Activated CD4-positive, alpha-beta T cell treated with anti-CD3 and anti-CD28 coated beads for 24 hours (primary cell): Measurements from ENCODE around the gene ARFGAP3.

ENCODE experiments used
- DNase-seq, 2 donors: peaks; one replicate each; pipeline ENCODE4 v3.0.0-alpha.2; 2020; ENCODE audit warnings: low read depth in 2 of 2

The ARFGAP3 gene

DNA sequence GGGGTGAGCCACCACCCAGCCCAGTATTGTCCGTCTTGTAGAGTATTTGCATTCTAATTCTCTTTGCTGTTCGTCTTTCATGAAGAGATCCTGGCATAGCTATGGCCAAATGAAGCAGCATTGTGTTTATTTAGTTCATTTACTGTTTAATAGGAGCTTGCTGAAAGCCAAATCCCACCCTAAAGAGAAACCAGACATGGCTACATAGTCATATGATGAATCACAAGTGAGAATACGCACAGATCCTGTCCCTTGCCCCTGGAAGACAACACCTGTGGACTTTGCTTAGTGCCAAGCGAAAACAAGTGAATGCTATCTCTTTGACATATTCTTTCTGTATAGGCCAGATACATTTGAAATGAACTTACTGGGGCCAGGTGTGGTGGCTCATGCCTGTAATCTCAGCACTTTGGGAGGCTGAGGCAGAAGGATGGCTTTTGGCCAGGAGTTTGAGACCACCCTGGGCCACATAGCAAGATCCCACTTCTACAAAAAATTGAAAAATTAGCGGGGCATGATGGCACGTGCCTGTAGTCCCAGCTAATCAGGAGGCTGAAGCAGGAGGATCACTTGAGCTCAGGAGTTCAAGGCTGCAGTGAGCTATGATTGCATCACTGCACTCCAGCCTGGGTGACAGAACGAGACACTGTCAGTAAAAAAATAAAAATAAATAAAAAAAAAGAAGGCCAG lies 5.1 kb upstream of the ARFGAP3 start:
- DNase-seq: no peak

DNA sequence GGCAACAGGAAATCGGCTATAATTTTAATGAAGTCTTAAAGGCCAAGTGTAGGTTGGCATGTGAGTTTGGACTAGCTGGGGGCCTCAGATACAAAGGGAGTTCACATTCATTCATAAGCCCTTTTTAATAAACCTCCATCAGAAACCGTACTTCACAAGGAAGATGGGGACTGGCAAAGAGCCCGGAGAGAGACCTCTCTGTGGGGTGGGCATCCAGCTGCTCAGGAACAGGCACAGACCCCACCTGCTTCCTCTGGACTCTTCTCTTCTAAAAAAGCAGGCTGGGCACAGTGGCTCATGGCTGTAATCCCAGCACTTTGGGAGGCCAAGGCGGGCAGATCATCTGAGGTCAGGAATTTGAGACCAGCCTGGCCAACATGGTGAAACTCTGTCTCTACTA lies 3.9 kb upstream of the ARFGAP3 start:
- DNase-seq: no peak

DNA sequence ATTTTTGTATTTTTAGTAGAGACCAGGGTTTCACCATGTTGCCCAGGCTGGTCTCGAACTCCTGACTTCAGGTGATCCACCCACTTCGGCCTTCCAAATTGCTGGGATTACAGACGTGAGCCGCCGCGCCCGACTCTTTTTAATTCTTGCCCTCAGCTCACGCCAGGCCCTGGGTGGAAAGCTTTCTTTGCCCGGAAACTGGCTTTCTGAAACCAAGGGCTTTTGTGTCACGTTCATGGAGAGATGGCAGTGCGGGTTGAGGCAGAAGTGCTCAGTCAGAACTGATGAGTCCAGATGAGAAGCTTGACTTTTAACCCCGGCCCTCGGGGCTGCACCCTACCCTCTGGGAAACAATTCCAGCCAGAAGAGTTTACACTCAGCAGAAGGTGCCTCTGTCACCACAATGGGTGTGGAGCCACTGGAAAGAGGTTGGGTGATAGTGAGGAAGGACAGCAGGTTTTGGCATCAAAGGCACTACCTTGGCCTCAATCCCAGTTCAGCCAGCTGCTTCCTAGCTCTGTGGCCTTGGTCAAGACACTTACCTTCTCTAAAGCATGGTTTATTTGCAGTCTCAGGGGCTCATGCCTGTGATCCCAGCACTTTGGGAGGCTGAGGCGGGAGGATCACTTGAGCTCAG lies 890 bp upstream of the ARFGAP3 start:
- DNase-seq: no peak

DNA sequence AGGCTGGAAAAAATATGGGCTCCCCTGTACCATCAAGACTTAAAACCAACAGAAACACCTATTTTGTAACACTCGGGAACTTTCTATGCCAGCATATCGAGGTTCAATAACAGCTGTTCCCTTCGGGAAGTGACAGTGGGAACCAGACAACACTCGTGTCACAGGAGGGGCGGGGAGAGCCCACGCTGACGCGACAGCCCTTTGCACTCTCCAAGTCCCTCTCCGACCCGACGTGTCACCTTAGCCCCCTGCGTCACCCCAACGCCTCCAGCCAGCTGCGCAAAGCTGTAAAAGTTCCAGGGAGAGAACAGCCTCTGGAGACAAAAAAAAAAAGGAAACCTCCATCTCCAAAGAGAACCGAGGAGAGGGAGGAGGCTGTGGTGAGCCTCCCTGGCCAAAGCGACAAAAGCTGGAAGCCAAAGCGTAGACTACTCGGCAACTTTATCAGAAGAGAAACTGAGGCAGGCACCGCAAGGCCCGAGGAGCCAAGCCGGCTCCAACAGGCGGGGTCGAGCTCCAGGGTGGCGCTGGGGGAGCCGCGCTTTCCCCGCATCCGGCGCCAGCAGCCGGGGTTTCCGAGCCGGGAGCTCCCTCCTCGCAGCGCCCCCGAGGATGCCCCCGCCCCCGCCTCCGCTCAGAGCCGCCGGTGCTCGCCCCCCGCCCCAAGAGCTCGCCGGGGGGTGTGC lies 751 bp downstream of the ARFGAP3 start:
- peak; percentile 27 to 28 for DNase-seq

DNA sequence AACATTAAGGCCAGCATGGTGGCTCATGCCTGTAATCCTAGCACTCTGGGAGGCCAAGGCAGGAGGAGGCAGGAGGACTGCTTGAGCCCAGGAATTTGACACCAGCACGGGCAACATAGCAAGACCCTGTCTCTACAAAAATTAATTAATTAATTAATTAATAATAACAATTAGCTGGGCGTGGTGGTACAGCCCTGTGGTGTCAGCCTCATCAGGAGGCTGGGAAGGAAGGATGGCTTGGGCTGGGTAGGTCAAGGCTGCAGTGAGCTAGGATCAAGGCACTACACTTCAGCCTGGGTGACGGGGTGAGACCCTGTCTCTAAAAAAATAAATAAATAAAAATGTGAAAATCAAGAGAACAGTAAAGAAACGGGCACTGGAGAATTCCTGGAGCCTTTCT lies 1.4 kb downstream of the ARFGAP3 start:
- DNase-seq: no peak

DNA sequence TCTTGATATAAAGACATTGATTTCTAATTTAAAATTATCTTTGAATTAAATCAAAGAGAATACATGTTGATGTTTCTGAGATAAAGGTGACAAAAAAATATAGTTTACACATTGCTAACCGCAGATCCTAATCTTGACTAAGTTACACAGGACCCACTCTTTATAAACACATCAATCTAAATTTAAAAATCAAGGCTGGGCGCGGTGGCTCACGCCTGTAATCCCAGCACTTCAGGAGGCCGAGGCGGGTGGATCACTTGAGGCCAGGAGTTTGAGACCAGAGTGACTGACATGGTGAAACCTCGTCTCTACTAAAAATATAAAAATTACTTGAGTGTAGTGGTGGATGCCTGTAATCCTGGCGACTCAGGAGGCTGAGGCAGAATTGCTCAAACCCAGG lies 1.9 kb downstream of the ARFGAP3 start:
- no peak for DNase-seq

DNA sequence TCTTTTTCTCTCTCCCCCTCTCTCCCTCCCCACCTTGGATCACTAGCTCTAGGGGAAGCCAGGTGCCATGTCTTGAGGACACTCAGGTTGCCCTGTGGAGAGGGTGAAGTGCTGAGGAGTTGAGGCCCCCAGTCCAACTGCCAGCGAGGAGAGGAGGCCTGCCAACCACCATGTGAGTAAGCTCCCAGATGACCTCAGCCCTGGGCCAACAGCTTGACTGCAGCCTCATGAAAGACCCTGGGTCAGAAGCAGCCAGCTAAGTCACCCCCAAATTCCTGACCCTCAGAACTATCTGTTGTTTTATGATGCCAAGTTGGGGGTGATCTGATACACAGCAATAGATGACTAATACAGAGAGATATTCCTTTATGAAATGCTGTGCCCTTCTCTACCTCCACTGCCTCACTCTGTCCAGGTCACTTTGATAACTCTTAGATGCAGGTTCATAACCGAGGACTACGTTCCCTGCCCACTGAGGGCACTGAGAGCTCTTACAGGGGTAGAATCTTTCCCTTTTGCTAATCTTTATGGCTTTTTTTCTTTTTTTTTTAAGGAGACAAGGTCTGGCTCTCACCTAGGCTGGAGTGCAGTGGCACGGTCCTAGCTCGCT lies 8.0 kb downstream of the ARFGAP3 start:
- DNase-seq: no peak

DNA sequence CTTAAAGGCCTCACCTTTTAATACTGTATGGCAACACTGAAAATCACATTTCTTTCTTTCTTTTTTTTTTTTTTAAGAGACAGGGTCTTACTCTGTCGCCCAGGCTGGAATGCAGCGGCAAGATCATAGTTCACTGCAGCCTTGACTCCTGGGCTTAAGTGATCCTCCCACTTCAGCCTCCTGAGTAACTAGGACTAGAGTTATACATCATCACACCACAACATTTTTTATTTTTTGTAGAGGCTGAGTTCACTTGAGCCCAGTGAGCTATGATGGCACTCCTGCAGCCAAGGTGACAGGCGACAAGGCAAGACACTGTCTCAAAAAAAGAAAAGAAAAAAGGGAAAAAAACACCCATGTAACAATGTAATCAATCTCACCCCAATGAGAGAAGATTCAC lies 10.0 kb downstream of the ARFGAP3 start:
- no peak for DNase-seq

DNA sequence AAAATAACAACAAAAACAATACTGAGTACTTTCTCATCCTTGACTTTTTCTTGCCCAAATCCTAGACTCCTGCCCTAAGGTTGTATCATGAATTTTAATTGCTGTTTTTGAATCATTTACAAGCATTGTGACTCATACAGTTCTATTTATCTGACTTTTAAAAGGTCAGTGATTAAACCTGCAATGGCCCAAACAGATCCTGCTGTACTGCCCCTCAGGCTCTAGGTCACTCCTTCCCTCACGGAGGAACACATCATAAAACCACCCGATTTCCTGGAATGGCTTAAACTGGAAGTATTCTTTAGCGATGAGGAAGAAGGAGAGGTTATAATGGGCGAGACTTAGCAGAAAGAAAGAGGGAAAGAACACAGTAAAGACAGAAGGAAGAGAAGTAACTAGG lies 12.3 kb downstream of the ARFGAP3 start:
- DNase-seq: no peak

DNA sequence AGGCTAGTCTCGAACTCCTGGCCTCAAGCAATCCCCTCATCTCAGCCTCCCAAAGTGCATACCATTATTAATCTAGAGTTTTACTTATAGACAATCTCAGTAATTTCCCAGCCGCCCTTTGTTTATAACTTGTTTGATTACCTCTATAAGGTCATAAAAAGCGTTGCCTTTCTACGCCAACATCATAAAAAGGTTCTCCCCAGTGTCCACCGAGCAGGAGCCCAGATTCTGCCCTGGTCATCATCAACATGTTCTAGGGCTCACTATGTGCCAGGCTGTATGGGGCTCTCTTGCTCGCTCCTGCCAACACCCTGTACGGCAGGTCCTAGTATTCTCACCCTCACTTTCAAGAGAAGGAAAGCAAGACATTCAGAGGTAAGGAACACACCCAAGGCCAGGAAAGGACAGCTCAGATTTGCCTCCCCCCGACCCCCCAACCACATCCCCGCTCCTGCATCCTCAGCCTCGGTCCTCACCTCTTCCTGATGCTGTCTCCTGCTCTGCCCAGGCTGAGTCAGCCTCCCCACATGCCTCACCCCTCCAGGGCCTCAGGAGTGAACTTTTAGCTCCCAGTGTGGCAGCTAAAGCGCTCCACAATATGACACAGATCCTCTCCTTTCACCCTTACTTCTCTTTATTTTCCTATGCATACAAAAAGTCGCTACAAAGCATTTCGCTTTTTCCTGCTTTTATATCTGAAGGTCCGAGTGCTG lies 14.3 kb downstream of the ARFGAP3 start:
- no peak for DNase-seq

DNA sequence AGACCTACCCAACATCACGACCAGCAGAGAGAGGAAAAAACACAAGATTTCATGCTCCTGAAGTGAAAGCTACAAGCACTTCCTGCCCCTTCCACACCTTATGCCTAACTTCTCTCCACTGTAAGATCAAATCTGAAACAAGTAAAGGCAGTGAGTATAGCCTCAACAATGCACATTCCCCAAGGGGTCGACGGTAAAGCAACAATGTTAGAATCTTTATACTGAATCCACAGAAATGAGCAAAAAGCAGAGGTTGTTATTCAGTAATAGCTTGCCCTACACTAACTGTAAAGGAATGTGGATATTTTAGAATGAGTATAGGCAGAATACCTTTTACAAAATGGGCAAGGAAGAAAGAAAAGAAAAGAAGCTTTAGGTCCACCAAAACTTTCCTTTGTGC lies 15.6 kb downstream of the ARFGAP3 start:
- no peak for DNase-seq

DNA sequence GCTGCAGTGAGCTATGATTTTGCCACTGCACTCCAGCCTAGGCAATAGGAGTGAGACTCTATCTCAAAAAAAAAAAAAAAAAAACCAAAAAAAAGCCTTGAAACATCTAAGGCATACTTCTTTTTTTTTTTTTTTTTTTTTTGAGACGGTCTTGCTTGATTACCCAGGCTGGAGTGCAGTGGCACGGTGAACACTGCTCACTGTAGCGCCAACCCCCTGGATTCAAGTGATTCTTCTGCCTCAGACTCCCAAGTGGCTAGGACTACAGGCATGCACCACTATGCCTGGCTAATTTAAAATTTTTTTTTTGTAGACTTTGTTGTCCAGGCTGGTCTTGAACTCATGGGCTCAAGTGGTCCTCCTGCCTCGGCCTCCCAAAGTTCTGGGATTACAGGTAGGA lies 19.5 kb downstream of the ARFGAP3 start:
- no peak for DNase-seq

DNA sequence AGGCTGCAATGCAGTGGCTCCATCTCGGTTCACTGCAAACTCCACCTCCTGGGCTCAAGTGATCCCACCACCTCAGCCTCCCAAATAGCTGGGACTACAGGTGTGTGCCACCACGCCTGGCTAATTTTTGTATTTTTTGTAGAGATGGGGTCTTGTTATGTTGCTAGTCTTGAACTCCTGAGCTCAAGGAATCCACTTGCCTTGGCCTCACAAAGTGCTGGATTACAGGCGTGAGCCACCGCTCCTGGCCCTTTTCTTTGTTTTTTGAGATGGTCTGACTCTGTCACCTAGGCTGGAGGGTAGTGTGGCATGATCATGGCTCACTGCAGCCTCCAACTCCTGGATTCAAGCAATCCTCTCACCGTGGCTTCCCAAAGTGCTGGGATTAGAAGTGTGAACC lies 21.0 kb downstream of the ARFGAP3 start:
- no peak for DNase-seq

DNA sequence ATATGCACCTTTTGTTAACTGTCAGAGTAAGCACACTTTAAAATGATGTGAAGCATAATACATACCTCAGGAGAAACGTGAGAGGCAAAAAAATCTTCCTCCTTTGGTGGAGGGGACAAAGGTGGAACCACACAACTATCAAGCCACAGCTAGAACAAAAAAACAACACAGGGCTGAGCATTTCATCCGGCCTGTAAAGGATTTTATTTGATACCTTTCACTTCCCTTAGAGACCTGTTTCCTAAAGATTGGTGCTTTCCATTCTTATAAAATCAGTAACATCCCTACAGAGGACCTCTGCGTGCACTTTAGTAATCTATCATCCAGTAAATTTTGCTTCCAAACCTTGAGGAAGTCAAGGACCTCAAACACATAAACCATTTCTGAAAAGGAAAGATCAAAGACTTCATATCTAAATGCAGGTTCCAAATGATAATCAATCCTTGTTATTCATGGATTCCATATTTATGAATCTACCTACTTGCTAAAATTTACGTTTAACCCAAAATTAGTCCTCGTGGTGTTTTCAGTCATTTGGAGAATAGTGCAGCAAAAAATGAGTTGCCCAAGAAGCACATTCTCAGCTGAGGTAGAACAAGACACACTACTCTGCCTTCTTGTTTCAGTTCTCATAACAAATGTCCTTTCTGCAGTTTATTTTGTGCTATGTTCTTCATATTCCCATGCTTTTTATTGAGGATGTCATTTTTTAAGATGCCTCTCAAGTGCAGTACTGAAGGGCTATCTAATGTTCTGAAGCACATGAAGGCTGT lies 22.7 kb downstream of the ARFGAP3 start:
- DNase-seq: no peak

DNA sequence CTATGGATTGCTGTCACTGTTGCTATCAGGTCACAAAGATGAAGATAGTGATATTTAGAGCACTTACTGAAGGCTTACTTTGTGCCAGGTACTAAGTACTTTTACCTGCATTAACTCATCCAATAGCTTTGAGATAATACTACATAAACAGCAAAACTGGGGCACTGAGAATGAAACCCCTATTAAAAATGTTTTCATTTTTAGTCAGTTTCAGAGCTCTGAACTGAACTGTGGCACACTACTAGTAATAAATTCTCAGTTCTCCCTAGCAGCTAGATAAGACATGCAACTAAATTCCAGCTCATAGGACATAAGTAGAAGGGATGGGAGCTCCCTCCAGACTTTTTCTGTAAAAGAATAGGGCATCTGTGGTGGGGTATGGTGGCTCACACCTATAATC lies 24.0 kb downstream of the ARFGAP3 start:
- DNase-seq: no peak

DNA sequence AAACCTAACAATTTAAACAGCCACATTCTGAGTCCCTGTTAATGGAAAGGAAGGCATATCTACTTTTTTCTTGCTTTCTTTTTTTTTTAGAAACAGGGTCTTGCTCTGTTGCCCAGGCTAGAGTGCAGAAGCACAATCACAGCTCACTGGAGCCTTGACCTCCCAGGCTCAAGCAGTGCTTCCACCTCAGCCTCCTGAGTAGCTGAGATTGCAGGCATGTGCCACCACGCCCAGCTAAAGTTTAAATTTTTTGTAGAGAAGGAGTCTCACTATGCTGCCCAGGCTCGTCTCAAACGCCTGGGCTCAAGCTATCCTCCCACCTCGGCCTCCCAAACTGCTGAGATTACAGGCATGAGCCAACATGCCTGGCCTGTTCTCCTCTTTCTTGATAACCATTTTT lies 25.4 kb downstream of the ARFGAP3 start:
- no peak for DNase-seq

DNA sequence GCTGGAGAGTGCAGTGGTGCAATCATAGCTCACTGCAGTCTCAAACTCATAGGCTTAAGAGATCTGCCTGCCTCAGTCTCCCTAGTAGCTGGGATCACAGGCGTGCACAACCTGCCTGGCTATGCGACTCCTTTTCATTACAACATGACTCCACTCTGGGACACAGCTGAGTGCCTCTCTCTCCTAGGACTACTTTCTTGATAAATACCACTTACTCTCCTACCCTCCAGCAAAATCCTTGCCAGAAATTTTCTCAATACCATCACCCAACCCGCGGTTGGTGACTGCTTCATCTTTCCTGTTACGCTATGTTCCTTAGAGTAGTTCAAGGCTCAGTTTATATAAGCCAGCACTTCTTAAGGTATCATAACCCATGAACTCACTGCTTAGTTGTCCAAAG lies 26.9 kb downstream of the ARFGAP3 start:
- no peak for DNase-seq

DNA sequence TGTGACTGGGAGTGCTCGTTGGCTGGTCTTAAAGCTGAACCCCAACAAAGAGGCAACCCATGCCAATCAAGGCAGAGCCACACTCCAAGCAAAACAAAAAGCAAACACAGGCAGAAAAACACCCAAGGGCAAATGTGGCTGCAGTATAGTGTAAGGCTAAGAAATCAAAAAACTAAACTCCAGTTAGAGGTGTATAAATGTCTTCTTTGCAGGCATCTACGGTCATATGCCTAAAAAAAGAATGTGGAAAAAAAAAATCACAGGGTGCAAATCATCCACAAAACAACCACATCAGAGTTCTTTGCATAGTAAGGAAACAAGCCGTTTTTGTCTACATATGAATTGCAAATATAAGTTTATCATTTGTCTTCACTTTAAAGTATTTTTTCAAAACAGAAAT lies 27.8 kb downstream of the ARFGAP3 start:
- DNase-seq: no peak

DNA sequence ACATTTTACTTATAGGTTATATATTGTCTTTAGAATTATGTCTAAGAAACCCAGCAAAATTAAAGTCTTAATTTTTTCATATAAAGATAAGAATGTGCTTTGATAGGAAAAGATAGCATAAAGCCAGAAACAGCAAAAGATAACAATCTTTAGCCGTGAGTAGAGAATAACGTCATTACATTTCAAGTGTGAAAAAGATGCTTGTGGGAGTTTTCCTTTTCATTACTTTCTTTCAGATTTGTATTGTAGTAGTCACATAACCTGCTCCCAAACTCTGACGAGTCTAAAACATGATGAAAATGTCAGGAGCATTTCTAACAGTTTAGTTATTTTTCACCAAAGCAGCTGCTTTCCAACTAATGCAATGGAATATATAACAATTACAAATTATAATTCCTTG lies 31.3 kb downstream of the ARFGAP3 start:
- DNase-seq: no peak

DNA sequence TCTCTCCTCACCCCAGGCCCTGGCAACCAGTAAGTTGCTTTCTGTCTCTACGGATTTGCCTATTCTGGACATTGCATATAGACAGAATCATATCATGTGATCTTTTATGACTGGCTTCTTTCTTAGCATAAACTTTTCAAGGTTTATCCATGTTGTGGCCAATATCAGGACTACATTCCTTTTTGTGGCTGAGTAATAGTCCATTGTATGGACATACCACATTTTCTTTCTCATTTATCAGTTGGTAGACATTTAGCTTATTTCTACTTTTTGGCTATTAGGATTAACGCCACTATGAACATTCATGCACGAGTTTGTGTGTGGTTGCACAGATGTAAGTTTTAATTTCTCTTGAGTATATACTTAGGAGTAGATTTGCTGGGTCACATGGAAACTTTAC lies 35.7 kb downstream of the ARFGAP3 start:
- no peak for DNase-seq

DNA sequence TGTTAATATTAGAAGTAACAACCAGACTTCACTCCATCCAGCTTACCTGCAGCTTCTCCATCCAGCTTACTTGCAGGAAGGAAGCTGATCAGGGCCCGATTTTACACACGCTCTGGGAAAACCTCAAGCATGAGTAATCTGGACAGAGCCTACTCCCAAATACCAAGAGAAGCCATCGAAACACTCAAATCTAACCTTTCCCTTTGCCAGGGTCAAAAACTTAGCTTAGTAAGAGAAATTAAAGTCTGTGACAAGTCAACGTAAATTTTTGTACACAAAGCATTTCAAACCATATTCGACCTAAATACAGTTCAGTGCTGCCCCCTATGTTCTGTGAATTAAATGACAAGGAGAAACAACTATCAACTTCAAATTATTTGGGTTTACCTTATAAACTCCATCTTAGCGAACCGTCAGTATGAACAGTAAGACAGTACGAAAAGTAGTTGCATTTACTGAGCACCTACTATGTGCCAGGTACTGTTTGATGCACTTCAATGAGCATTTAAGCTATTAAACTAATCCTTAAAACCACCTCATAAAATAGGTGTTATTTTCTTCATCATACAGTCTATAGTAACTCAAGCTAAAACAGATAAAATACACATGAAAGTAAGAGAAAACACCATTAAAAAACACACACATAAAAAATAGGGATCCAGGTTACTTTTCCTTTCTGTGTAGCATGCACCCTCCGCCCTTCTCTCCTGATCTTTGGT lies 36.9 kb downstream of the ARFGAP3 start:
- no peak for DNase-seq
